ENCODE measurements around the gene ADD3.

DNA sequence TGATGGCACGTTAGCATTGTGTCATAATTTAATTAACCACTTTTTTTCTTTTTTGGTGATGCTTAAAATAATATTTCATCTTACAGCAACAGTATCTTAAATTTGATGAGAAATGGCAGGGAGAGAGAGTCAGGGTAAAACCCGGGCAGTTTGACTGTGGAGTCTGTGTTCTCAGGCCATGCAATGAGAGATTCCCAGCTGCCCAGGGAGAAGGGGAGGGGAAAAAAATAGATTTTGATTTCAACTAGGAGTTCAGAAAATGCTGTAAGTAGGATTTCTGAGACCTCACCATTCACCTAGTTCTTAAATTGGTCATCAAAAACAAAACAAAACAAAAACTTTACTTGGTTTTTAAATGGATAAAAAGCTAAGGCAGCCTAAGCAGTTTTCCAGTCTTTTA is 47.1 kb upstream of the ADD3 start:
- TF ChIP-seq, protein P1, sequence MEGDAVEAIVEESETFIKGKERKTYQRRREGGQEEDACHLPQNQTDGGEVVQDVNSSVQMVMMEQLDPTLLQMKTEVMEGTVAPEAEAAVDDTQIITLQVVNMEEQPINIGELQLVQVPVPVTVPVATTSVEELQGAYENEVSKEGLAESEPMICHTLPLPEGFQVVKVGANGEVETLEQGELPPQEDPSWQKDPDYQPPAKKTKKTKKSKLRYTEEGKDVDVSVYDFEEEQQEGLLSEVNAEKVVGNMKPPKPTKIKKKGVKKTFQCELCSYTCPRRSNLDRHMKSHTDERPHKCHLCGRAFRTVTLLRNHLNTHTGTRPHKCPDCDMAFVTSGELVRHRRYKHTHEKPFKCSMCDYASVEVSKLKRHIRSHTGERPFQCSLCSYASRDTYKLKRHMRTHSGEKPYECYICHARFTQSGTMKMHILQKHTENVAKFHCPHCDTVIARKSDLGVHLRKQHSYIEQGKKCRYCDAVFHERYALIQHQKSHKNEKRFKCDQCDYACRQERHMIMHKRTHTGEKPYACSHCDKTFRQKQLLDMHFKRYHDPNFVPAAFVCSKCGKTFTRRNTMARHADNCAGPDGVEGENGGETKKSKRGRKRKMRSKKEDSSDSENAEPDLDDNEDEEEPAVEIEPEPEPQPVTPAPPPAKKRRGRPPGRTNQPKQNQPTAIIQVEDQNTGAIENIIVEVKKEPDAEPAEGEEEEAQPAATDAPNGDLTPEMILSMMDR (tag by site-specific recombination; IDR thresholded peaks at IDR 0.05), result no peak
- TF ChIP-seq ZNF555 (tag by site-specific recombination; conservative IDR thresholded peaks at IDR 0.05) (no peak), PBX3 (CRISPR knock-in tag; IDR thresholded peaks at IDR 0.05) (no peak), YY1 (tag by site-specific recombination; IDR thresholded peaks at IDR 0.05) (no peak)

All from HEK293 (cell line).